Measurements from ENCODE around the gene ADGRV1.

- no peak for TF ChIP-seq TAF1 (IDR thresholded peaks at IDR 0.05; ENCODE audit: borderline replicate concordance, low read depth, low read length)
- no peak for TF ChIP-seq POLR2A (IDR thresholded peaks at IDR 0.05; ENCODE audit: low read depth, low read length)
Measured at GRCh38 chr5:91139572-91140200, 581.1 kb downstream of the ADGRV1 start.
